ENCODE results near the gene WIPF3.

The WIPF3 gene, protein sequence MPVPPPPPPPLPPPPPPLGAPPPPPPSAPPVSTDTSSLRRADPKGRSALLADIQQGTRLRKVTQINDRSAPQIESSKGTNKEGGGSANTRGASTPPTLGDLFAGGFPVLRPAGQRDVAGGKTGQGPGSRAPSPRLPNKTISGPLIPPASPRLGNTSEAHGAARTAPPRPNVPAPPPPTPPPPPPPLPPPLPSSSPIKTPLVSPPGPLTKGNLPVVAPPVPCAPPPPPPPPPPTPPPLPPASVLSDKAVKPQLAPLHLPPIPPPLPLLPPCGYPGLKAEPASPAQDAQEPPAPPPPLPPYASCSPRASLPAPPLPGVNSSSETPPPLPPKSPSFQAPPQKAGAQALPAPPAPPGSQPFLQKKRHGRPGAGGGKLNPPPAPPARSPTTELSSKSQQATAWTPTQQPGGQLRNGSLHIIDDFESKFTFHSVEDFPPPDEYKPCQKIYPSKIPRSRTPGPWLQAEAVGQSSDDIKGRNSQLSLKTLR

DNA sequence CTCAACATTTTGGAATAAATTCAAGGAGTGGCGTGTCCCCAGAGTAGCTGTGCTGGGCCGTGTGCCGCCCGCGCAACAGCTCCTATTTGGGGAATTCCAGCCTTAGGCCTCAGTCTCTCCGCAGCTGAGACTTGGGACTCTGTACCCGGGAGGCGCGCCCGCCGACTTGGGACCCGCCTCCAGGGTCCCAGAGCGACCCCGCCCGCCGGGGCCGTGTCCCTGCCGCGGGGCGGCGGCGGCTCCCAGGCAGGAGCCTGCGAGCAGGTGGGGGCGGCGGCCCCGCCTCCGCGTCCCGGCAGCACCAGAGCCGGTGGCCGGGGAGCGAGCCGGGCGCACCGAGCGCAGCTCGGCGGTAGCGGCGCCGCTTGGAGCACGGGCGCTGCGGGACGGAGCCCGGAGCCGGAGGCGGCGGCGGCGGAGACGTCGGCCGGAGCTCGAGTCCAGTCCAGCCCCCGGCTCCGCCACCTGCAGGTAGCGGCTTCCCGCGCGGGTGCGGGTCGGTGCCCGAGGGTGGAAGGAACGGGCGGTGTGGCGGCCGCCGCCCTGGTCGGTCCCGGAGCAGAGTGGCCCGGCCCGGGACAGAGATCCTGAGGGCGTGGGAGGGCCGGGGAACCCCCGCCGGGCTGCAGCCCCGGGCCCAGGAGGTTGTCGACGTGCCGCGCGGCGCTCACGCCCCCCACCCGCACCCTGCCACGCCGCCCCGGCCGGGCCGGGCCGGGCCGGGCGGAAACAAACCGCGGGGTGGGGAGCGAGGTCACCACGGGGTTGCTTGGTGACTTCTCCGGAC is at the start of gene WIPF3:
WIPF3 (plus strand) TSS at position 301 of the 787 bp plus-strand sequence. CDS start 28,217 bp downstream, outside the sequence.
- DNase-seq (ENCODE audit: low spot score): no peak

DNA sequence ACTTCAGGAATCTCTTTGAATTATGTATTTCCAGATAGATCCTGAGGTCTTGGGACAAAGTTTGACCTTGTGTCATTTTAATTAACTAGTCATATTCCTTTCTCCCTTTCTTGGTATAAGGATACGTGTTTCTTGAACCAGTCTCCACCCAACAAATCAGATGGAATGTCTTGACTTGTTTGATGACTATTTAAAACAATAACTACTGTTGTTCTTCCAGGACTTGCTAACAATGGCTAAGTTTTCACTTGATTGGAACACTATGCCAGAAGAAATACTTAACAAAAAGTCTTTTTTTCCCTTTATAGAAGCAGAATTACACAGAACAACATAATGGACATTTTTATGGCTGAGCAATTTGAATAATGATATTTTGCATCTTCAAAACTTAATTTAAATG is 43.0 kb upstream of the WIPF3 start:
- no peak for DNase-seq (ENCODE audit: low spot score)

DNA sequence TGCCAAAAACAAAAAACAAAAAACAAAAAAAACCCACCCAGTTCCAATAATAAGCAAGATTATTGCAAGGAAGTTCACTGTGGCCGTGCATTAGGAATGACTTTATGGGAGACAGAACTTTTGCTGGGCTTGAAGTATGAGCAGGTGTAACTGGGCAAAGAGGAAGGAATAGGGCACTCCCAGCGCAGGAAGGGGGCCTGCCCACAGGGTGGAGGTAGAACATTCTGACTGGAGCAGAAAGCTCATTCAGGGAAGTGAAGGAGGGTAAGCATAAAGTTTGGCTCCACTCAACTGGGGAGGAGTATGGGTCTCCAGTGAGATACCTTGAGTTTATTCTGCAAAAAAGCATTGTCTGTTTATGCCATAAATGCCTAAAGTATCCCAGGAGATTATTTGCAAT is 42.1 kb upstream of the WIPF3 start:
- no peak for DNase-seq (ENCODE audit: low spot score)

DNA sequence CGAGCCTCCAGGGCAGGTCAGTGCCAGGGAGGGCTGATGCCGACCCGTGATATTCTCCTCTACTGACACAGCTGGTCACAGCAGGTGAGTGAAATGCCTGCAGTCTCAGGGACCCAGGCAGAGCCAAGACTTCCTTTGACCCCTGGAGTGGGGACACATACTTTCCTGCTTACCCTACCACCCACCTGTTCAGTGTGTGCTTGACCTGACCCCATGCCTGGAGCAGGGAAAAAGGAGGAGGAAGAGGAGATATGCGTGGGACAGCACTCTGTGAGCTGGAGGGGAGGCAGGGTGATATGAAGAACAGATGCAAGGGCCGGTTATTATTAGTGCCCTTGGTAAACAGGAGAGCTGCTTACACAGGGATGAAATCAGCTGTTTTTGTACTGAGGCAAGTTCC is 40.8 kb upstream of the WIPF3 start:
- no peak for DNase-seq (ENCODE audit: low spot score)

DNA sequence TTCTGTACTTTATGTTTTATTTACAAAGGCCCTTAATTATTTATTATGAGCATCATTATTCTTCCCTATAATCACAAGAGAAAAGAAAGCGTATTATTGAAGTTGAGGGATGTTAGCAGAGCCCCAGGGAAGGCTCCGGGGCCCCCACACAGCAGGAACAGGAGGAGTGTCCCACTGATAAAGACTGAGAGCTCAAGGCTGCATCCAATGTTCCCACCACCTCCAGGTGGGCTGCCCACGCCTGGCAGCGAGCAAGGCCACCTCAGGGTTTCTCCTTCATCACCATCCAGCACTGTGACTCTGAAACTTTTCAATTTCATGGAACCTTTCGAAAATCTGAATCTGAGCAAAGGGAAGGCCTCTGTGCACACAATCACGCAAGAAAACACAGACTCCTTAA is 35.9 kb upstream of the WIPF3 start:
- no peak for DNase-seq (ENCODE audit: low spot score)

DNA sequence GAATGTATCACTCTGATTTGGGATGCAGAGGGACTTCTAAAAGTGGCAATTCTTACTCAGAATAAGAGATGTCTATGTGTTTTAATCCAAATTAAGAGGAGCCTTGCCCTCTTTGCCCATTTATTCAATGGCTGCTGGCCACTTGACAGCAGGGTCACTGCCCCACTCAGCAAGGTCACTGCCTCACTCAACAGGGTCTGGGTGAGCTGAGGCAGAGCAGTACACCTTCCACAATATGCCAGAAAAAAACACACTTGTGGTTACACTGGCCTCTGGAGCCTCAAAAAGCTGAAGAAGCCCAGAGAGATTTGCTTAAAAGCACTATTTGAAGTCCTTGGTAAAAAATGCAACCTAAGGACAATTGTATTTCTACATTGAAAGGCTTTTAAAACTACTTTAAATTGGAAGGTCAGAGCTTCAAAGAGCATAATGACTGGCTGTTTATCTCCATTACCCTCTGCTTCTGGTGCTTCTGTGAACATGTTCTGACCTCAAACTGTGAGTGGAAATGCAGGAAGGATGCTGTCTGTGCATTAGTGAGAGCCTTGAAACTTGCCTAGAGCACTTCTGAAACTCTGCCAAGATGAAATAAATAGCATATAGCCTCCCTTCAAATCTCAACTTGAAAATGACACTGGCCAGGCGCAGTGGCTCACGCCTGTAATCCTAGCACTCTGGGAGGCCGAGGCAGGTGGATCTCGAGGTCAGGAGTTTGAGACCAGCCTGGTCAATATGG is 35.1 kb upstream of the WIPF3 start:
- no peak for DNase-seq (ENCODE audit: low spot score)

DNA sequence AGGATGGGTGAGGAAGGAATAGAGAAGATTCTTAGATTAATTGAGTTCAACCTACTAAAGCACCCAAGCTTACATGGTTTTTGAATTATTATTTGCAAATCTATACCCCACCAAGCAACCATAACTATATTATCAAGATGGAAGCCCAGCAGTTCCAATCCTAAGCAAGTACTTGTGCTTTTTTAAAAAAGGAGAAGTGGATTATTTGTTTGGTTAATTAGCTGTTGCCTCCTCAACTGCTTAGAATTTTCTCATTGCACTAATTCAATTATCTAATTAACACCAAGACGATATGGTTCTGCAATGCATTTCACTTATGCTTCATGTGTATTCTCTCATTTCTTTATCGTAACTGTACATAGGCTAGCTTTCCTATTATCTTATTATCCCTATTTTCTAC is 27.3 kb upstream of the WIPF3 start:
- no peak for DNase-seq (ENCODE audit: low spot score)

DNA sequence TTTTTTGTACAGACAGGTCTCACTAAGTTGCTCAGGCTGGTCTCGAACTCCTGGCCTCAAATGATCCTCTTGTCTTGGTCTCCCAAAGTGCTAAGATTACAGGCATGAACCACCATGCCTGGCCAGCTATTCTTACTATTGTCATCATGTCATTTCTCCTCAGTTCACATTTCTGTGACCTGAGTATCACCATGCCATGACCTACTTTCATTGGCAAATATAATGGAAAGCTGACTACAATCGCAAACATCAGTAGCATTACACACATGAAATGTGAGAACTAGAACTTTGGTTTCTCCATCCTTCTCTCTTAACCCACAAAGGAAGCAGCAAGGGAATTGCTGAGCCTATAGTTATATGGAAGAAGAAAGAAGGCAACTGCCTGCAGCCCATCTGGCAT is 26.0 kb upstream of the WIPF3 start:
- no peak for DNase-seq (ENCODE audit: low spot score)

DNA sequence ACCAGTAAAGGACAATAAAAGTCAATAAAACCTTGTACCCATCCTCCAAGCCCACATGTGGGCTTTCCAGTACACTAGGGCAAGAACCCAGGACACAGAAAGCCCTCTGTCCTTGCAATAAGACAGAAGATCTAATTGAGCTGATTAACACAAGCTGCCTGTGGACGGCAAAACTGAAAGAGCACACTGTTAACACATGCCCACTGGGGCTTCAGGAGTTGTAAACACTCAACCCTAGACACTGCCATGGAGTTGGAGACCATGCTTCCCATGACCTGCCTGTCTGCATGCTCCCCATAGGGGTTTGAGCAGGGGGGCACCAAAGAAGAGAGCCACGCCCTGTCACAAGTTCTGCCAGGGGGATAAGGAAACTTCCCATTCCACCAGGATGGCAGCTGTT is 22.6 kb upstream of the WIPF3 start:
- DNase-seq (ENCODE audit: low spot score): no peak

DNA sequence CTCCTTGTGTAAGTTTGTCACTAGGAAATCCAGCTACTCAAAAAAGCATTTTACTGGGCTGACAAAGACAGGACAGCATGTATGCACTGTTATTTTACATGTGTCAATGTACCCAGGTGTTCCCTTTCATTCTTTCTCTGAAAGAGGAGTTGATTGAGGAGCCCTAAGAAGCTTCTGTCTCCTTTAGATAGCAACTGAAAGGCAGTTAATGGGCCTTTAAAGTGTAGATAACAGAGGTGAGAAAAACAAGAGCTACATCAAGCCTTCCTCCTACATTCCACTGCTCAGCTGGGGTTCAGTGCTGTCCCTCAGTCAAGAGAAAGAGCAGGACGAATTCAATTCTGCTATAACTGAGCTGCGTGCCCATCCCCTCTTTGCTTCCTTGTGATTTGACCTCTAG is 12.8 kb upstream of the WIPF3 start:
- no peak for DNase-seq (ENCODE audit: low spot score)

DNA sequence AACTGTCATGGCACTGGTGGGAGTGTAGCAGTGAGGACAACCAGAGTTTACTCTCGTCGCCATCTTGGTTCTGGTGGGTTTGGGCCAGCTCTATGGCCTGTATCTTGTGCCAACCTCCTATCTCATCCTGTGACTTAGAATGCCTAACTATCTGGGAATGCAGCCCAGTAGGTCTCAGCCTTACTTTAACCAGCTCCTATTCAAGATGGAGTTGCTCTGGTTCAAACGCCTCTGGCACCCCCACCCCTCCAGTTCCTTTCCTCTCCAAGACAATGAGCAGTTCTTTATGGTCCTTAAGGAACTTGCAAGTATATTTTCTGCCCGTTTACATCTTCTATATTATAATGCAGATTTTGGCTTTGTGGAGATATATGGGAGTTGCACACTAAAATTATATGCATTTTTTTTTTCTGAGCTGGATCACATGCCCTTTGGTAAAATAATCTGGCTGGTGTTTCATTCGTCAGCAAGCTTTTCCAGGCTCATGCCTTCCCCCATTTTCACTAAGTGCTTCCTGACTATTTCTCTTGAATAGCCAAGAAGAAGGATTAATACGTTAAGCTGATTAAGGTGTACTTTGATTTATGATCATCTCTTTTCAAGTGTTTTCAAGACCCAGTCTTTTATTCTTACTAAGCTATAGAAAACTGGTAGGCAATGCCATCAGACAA is 11.2 kb upstream of the WIPF3 start:
- no peak for DNase-seq (ENCODE audit: low spot score)

DNA sequence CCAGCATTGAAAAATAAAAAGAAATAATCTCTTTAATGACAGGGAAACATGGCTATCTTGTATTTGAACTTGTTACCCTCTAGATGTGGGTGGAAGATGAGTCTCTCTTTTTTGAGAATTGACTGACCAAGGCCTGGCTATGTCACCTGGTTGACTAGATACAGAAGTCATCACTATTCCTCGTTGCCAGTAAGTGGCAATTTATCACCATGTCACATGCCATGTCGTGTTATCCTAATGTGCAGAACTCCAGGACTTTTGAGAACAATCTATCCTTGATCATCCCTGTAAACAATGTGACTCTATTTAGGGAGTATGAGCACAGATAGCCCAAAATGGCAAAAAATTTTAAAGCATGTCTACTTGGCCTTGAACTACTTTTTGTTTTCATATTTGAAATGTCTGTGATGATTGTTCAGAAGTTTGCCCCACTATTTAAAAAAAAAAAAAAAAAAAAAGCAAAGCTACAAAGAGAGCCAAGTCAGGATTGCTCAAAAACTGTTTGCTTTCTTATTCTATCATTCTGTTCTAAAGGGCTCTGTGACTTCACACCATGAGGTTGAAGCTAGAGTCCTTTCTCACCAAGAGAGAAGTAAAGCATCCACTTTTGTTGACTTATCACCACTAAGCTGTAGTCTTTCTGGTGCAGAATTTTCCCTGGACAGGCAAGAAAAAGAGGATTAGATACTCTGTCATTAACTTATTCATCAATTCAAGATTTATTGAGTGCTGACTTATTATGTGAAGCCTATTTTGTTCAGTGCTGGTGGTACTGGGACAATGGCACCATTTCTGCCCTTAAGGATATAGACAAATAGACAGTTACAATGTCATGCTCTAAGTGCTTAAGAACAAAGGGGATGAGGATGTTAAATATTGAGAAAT is 10.4 kb upstream of the WIPF3 start:
- DNase-seq (ENCODE audit: low spot score): no peak

DNA sequence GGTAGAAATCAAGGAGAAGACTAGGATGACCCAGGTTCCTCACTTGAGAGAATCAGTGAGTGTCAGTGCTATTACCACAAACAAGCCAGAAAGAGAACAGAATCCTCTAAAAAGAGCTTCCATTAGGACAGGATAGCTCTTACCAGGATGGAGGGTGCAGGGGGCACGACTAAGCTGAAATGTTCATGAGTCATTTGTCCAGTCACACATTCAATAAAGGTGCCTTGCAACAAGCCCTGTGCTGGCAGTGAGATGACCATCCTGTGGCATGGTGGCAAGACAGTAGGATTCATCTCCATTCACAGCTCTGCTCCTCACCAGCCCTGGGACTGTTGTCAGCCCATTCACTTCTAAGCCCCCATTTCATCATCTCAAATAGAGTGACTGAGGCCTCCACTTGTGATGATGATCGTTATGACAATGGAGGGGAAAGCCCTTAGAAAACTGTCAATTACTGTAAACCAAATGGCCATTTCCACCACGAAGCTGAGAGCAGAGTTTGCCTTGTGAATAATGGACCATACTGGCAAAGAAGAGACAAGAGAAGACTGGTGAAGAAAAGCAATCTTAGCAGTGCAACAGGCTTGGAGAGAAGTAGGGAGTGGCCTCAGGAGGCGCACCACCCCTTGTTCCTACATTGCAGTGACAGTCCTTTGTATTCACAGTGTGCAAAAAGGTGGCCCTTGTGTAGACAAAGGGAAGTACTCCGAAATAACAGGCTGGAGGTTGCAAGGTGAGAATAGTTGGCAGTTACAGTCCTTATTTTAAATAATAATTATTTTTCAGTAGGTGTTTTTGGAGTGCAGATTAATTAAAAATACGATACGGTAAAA is 9.0 kb upstream of the WIPF3 start:
- no peak for DNase-seq (ENCODE audit: low spot score)

DNA sequence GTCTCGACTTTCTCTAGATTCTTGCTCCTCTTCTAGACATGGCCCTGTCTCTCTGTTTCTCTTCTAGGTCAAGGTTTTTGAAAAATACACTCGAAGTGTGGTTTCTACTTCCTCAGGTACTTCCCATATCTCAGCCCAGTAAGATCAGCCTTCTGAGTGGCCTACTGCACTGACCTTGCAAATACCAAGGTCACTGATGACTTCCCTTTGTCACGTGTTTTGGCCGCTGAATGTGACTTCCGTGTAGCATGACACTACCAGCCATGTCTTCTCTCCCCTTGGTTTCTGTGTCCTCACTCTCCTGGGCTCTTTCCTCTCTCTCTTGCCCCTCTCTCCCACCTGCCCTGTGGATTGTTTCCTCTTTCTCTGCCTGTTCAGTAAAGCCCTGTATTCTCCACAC is 7.9 kb upstream of the WIPF3 start:
- DNase-seq (ENCODE audit: low spot score): no peak

DNA sequence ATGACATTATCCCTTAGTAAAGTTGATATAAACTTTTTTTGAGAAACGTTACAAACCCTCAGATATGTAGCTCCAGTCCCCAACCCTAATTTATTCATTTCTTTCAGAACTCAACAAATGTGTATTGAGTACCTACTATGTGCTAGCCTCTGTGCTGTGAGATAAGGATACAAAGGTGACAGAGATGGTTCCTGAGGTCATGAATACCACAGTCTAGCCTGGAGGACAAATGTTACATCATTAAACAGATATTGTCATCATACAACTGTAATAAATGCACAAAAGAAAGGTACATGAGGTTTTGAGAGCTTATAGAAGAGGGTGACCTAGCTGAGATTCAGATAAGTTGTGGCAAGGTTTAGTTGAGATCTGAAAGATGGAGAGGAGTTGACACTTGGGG is 4.4 kb upstream of the WIPF3 start:
- no peak for DNase-seq (ENCODE audit: low spot score)

DNA sequence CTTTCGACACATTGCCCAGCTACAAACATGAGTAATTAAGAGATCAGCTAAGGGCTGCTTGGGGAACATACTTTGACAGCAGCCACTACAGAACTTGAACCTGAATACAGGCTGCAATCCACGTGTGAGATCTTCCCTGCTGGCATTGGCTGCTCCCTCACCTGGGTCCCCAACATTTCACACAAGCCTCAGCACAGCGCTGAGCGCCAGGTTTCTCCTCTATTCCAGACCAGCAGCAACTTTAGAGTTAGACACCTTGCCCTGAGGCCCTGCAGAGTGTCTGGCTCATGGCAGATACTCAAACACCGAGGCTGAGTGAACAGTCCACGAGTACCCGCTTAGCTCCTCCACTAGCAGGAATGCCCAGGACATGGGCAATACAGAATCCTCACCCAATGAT is 1.3 kb upstream of the WIPF3 start:
- DNase-seq (ENCODE audit: low spot score): no peak

DNA sequence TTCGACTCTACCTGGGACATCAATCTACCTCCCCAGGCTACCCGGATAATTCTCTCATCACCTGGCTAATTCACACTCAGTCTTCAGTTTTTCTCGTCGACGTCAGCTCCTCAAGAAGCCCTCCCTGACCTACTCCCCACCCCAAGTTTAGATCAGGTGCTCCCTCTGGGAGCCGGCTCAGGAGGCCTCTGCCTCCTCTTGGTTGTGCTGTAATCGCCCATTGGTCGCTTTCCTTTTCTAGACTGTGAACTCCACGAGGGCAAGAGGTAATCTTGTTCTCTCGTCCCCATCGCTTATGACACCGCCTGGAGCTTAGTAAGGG is 461 bp upstream of the WIPF3 start:
- no peak for DNase-seq (ENCODE audit: low spot score)

DNA sequence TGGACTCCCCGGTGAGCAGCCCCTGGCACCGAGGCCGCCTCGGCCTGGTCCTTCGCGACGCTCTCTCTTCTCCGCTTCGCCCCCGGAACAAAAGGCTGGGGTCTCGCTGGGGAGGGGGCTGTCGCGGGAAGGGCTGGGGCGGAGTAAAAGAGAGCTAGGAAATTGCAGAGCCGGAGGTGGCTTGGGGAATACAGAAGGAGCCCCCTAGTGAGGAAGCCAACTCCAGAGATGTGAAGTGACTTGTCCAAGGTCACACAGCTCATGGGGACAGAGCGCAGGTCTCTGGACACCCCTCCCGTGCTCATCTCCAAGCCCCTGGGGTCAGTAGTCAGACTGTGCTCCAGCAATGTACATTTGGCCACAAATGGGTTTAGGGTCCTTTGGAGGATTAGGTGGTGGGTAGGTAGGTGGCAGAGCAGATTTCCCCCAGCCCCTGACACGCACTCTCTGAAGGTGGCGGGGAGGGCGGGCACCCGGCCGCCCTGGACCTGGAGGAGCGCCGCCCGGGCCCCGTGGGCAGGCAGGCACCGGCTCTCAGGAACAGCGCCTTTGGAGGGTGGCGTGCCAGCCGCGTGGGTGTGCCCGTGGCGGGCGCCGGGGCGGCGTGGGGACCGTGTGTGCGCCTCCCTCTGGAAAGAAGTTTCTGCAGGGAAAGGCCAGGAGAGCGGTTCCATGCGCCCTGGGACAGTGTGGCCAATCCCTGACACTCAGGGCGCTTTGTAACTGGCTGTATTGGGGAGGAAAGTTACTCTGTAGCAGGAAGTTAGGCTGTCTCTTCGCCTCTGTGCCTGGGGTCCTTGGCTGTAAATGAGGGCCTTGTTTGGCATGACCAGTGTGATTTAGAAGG is 910 bp downstream of the WIPF3 start:
- DNase-seq (ENCODE audit: low spot score): peak; percentile 9

DNA sequence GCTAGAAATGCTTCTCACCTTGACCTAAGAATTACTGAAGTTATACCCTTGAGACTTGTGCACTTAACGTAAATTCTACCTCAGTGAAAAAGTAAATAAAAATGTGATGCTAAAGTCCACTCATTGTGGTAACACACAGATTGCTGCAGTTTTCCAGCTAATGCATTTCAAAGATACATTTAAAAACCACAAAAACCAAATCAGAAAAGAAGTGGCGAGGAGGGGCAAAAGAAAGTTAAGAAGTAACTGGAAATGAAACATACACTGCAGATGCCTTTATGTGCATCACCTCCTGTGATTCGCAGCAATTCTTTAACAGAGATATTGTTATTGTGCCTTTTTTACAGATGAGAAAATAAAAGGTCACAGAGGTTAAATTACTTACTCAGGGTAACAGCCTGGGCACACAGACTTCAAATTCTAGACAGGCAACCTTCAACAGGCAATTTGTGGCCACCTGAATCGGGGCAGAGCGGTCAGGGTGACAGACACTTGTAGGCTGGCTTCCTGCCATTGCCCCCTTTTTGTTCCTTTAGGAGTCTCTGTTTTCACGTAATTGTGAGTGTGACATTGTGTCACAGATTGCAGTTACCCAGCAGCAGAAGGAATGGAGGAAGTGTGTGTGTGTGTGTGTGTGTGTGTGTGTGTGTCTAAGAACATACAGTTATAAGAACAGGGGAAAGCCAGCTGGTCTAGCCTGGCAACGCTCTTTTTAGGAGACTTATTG is 1.9 kb downstream of the WIPF3 start:
- no peak for DNase-seq (ENCODE audit: low spot score)

Measured in kidney capillary endothelial cell (primary cell).